Stimulated activated CD8-positive, alpha-beta memory T cell treated with anti-CD3 and anti-CD28 coated beads, Interleukin-15, amount 100 ng/mL, for 4 hours (primary cell): ENCODE data around the gene TRABD.
A peak's percentile ranks its signal among the peaks of the same experiment; 100 is the strongest.
"Not testable (repeated sequence)": the region's sequence is repeated elsewhere in the genome, so short reads cannot be mapped to it uniquely, and the experiment has no call there.

Experiments
- DNase-seq, 2 donors: peaks; one replicate each; pipeline ENCODE4 v3.0.0-alpha.2; 2020; ENCODE audit warnings: low read depth in 2 of 2

Gene TRABD

DNA sequence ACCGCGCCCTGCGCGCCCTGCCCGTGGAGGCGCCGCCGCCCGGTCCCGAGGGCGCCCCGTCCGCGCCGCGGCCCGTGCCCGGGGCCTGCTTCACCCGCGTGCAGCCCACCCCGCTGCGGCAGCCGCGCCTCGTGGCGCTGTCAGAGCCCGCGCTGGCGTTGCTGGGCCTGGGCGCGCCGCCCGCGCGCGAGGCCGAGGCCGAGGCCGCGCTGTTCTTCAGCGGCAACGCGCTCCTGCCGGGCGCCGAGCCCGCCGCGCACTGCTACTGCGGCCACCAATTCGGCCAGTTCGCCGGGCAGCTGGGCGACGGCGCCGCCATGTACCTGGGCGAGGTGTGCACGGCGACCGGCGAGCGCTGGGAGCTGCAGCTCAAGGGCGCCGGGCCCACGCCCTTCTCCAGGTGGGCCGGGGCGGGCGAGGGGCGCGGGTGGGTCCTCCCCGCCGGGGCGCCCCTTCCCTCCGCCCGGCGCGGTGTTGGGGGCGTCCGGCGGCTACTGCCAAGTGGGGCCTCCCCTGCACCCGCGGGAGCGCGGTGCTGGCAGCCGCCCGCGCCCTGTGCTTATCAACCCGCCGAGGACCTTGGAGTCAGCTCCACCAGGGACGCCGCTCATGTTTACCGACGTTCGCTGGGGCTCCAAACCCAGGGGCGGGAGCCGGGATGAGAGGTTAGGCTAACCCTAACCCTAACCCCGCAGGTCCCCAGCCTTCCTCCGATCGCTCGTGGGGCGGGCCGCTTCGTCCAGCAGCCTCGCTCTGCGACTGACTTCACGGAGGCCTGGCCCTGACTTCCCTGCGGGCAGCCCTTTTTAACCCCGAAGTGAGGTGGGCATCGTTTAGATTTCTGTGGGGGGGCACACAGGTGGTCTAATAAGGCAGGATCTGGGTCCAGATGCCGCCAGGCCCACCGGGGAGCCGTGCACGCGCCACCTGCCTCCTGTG lies 15.7 kb downstream of the TRABD start:
- DNase-seq = no peak

GRCh38 chr22:50202130-50202666 lies 16.5 kb downstream of the TRABD start:
- no peak for DNase-seq

DNA sequence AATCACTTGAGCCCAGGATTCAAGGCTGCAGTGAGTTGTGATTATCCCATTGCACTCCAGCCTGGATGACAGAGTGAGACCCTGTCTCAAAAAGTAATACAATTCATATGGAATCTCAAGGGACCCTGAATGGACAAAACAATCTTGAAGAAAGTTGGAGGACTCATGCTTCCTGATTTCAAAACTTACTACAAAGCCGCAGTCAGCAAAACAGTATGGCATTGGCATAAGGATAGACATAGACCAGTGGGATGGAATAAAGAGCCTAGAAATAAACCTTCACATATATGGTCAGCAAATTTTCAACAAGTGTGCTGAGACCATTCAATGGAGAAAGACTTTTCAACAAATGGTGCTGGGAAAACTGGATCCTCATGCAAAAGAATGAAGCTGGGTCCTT lies 17.6 kb downstream of the TRABD start:
- no peak for DNase-seq

GRCh38 chr22:50204571-50204970 lies 18.9 kb downstream of the TRABD start:
- no peak for DNase-seq

DNA sequence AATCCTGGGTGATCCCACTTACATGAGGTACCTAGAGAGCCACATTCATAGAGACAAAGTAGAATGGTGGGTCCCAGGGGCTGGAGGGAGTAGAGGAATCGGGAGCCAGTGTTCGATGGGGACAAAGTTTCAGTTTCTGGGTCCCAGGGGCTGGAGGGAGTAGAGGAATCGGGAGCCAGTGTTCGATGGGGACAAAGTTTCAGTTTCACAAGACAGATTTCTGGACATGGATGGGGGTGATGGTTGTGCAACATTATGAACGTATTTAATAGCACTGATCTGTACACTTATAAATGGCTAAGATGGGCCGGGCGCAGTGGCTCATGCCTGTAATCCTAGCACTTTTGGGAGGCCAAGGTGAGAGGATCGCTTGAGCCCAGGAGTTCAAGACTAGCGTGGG lies 19.3 kb downstream of the TRABD start:
- not testable (repeated sequence) for DNase-seq

DNA sequence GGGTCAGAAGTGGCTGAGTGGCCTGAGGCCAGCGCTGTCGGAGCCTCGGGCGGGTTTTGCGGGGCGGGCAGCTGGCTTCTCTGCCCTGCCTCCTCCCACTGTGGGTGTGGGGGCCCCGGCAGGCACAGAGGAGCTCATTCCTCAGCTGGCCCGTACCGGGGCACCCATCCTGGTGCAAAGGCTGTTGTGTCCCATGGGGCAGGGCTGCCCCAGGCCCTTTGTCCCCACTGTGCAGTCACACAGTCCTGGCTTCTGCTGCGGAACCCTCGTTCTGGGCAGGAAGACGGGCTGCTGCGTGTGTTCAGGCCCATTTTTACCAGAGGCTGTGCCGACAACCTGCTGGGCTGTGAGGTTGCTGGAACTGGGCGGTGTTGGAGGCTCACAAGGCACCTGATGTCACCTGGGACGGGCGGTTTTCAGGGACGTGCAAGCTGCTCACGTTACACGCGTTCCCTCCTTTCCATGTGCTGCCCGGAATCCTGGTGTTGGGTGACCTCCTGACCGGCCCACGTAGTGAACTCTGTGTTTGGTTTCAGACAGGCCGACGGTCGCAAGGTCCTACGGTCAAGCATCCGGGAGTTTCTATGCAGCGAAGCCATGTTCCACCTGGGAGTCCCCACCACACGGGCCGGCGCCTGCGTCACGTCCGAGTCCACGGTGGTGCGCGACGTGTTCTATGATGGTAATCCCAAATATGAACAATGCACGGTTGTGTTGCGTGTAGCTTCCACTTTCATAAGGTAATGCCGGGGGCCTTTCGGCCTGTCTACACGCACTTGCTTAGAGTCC lies 20.3 kb downstream of the TRABD start:
- no peak for DNase-seq

GRCh38 chr22:50206599-50206998 lies 20.9 kb downstream of the TRABD start:
- DNase-seq = no peak

DNA sequence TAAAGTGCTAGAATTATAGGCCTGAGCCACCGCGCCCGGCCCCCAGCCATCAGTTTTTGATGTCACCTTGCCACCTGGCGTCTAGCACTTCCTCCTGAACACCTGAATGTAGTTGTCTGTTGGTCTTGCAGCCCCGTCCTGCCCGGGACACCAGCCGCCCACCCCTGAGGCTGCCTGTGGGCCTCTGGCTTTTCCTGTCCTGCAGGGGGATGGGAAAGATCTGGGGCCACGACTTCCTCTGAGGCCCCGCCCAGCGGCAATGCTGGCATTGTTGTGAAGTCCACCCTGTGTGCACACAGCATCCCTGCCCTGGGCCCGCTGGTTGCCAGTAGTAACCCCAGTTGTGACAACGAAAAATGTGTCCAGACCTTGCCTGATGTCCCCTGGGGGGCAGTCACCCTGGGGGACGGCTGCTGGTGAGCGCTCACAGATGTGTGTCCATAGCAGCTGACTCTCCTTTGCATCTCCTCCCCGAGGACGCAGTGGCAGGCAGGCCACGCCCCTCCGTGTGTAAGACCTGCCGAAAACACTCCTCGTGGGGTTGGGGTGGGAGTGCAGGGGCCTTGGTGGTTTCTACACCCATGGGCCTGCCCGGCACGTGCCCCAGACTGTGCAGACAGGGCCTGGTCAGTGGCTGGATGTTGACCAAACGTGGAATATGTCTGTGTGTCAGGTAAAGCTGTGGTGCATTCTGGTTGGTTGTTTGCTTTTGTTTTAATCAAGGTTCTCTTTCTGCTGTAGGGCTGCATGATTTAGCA lies 21.8 kb downstream of the TRABD start:
- DNase-seq = no peak

DNA sequence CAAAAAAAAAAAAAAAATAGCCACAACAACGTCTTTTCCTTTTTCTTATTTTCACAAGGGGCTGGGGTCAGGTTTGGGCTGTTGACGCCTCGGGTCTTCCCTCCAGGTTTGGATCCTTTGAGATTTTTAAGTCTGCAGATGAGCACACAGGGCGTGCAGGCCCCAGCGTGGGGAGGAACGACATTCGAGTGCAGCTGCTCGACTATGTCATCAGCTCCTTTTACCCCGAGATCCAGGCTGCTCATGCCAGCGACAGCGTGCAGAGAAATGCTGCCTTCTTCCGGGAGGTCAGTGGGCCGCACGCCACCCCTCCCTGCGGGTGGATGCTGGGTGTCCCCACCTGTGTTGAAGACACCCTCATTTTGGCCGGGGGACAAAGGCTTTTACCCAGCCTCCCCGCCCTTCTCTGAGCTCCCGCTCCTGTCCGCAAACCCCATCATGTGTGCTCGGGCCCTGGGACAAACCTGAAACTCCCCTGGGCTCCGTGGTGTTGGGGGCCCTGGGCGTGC lies 22.8 kb downstream of the TRABD start:
- no peak for DNase-seq

- DNase-seq = no peak
Observed at GRCh38 chr22:50208939-50209892, 23.5 kb downstream of the TRABD start.

- peak in 1 of 2 donors; percentile 45 for DNase-seq
Observed at GRCh38 chr22:50209893-50210292, 24.2 kb downstream of the TRABD start.

DNA sequence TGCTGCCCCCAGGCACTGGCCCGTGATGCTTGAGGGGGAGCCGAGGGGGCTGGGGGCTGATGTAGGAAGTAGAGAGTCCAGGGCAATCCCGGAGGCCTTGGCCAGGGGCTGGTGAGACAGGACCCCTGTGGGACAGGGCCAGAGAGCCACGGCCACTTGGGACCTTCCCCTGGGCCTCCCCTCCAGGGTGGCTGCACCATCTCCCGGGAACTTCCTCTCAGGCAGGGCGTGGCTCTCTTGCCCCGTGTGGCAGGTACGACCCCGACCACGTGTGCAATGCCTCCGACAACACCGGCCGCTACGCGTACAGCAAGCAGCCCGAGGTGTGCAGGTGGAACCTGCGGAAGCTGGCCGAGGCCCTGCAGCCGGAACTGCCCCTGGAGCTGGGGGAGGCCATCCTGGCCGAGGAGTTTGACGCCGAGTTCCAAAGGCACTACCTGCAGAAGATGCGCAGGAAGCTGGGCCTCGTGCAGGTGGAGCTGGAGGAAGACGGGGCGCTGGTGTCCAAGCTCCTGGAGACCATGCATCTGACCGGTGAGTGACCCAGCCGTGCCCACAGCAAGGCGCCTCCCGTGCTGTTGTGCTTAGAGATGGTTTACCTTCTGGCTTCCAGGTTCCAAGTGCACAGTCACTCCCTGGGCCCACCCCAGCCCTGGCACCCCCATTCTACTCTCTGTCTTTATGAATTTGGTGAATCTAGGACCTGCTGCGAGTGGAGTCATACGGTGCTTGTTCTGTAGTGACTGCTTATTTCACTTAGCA lies 24.8 kb downstream of the TRABD start:
- no peak for DNase-seq

GRCh38 chr22:50211147-50211546 lies 25.4 kb downstream of the TRABD start:
- no peak for DNase-seq

GRCh38 chr22:50213263-50213662 lies 27.6 kb downstream of the TRABD start:
- DNase-seq = no peak

- no peak for DNase-seq
Observed at GRCh38 chr22:50215297-50216054, 29.8 kb downstream of the TRABD start.

DNA sequence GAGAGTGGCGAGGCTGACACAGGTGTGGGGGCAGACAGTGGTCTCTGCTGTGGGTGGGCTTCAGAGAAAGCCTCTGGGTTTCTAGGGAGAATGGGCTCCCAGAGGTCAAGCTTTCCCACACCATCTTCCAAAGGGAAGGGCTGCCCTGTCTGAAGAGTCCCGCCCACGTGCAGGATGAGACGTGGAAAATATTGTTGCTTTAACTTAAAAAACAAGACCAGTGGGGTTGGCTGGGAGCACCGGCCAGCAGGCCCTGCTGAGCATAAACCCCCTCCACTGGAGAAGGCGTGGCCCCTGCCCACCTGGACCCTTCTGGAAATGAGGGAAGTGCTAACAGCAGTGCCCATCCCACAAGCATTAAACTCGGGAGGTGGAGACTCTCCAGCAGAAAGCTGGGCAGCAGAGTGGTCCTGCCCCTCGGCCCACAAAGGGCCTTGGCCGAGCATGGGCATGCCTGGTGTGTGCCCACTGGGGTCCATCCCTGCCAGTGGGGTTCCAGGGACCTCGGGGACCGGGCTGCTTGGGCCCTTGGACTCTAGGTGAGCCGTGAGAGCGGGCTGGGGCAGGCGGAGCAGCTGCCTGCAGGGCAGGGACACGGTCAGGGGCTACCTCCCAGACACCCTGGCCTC lies 30.5 kb downstream of the TRABD start:
- no peak for DNase-seq

DNA sequence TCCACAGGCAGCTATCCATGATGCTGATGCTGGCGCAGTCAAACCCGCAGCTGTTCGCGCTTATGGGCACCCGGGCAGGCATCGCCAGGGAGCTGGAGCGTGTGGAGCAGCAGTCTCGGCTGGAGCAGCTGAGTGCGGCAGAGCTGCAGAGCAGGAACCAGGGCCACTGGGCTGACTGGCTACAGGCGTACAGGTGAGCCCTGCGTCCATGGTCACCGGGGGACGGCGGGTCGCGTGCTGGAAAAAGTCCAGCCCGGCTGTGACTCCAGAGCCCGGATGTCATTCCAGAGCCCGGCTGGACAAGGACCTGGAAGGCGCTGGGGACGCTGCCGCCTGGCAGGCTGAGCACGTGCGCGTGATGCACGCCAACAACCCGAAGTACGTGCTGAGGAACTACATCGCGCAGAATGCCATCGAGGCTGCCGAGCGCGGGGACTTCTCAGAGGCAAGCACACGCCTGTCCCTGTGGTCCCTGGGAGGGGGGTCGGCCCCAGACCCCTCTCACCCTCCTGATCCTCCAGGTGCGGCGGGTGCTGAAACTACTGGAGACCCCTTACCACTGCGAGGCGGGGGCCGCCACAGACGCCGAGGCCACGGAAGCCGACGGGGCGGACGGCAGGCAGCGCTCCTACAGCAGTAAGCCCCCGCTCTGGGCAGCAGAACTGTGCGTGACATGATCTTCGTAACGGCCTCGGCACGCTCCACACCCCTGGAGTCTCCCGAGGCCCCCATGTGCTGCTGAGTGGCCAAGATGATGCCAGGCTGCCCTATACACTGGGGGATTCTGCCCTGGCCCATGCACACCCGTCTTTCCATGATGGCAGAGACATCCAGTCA lies 31.2 kb downstream of the TRABD start:
- DNase-seq = no peak
